HG02840 (cell line): ENCODE measurements around the gene MCHR1.
"Not testable (repeated sequence)": the region's sequence is repeated elsewhere in the genome, so short reads cannot be mapped to it uniquely, and the experiment has no call there.

Source experiments
- ATAC-seq: cut with Tn5 transposase; IDR thresholded peaks from one replicate; pipeline ENCODE4 v1.9.1; 2021; ENCODE audit warnings: mild to moderate bottlenecking, moderate library complexity, moderate number of reproducible peaks; ENCODE audit not compliant: unreplicated experiment, low FRiP score

MCHR1 gene

DNA sequence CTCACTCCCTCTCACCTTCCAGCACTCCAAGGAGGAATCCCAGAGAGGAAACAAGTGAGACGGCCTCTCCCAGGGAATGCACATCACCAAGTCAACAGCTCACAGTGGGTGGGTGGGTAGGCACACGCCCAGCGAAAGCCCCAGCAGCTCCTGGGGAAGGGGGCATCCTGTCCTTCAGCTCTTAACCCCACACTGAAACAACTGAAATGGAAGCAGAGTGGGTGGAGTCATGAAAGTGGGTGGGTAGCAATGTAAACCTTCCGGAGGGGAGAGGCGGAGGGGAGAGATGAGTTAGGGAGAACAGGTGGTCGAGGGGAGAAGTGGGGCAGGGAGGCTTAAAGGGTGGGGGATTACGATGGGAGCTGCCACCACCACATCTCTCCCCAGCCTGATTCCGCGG lies 5.4 kb downstream of the MCHR1 start:
- ATAC-seq, result no peak

- no peak for ATAC-seq
These were observed 6.1 kb downstream of the MCHR1 start for GRCh38 chr22:40685406-40685805.

- ATAC-seq, result no peak
These were observed 8.4 kb downstream of the MCHR1 start for GRCh38 chr22:40687706-40688105.

- ATAC-seq, result no peak
These were observed 11.1 kb downstream of the MCHR1 start for GRCh38 chr22:40690370-40690769.

- ATAC-seq, result no peak
These were observed 12.2 kb downstream of the MCHR1 start for GRCh38 chr22:40691532-40691931.

GRCh38 chr22:40694411-40694810 lies 15.1 kb downstream of the MCHR1 start:
- no peak for ATAC-seq

GRCh38 chr22:40701274-40701673 lies 22.0 kb downstream of the MCHR1 start:
- ATAC-seq, result no peak

GRCh38 chr22:40703174-40703573 lies 23.9 kb downstream of the MCHR1 start:
- no peak for ATAC-seq

GRCh38 chr22:40703736-40704135 lies 24.5 kb downstream of the MCHR1 start:
- ATAC-seq, result no peak

GRCh38 chr22:40705918-40706682 lies 26.8 kb downstream of the MCHR1 start:
- ATAC-seq, result no peak

- no peak for ATAC-seq
These were observed 27.9 kb downstream of the MCHR1 start for GRCh38 chr22:40707154-40707553.

GRCh38 chr22:40708177-40708576 lies 28.9 kb downstream of the MCHR1 start:
- ATAC-seq, result no peak

DNA sequence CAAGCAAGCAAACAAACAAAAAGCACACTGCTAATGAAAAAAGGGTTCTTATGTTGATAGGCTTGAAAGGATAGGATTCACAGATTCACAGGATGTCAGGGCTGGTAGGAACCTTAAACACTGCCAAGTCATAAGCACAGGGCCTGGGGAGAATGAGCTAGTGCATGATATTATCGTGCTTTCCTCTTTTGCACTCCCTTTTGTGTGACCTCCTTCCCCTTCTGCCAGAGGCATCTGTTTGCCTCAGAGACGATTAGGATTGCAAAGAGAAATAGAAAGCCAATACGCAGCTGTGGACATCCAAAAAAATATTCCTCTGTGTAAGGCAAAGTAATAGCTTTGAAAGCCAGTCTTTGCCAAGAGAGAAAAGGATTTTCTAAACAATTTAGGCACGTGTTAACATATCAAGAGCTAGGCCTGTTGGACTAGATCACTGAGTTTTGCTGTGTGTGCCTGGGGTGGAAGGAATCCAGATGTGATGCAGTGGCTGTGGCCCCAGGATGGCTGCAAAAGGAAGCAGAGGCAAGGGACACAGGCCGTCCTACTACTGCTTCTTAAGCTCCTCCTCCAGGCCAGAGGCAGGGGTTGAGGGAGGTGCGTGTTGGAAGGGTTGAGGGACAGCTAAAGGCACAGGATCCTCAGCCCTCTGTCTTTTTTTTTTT lies 30.6 kb downstream of the MCHR1 start:
- ATAC-seq, result no peak

DNA sequence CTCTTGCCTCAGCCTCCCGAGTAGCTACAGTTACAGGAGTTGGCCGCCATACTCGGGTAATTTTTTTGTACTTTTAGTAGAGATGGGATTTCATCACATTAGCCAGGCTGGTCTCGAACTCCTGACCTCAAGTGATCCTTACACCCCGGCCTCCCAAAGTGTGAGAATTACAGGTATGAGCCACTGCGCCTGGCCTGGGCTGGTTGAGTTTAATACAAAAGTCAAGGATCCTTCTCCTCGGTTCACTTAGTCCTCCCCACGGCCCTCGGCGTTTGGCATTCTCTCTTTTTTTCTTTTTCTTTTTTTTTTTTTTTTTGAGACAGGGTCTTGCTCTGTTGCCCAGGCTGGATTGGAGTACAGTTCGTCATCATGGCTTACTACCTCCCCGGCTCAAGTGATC lies 33.0 kb downstream of the MCHR1 start:
- ATAC-seq, result no peak

DNA sequence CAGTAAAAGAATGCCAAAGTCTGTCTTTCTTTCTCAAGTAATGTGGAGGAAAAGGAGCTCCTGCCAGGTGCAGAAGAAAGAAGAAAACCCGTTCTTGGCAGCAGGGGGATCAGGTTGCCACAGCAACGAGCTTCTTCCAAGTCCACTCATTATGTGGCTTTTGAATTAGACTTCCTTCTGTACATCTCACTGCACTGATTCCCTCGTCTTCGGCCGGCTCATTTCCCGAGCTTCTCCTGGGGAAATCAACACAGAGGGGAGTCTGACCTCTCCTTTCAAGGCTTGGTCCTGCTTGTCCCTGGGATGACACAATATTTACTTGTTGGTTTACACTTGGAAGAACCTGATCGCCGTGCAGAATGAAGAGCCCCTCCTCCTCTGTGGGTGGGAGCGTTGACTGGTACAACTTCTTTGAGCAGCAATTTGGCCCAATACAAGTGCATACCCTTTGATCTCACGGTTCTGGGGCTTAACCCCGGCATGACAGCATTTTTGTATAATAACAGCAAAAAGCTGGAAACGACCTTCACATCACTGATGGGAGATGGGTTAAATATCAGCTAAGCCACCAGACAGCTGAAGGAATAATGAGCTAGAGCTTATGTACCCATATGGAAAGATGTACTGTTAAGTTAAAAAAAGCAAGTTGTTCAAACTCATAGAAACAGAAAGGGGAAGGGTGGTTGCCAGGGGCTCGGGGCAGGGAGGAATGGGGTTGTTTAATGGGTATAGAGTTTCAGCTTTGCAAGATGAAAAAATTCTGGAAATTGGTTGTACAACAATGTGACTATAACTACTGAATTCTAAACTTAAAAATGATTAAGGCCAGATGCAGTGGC lies 35.4 kb downstream of the MCHR1 start:
- no peak for ATAC-seq

DNA sequence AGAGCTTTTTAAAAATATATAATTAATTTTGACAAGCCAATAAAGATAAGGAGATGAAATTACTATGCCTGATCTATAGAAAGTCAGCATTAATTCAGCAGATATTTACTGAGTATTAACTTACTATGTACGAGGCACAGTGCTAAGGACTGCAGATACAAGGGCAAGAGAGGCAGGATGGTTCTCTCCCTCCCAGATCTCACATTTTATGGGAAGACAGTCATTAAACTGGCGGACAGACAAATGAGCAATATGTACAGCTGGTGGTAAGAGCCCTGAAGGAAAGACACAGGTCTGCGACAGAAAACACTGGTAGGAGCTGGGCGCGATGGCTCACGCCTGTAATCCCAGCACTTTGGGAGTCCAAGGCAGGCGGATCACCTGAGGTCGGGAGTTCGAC lies 36.8 kb downstream of the MCHR1 start:
- ATAC-seq, result no peak

DNA sequence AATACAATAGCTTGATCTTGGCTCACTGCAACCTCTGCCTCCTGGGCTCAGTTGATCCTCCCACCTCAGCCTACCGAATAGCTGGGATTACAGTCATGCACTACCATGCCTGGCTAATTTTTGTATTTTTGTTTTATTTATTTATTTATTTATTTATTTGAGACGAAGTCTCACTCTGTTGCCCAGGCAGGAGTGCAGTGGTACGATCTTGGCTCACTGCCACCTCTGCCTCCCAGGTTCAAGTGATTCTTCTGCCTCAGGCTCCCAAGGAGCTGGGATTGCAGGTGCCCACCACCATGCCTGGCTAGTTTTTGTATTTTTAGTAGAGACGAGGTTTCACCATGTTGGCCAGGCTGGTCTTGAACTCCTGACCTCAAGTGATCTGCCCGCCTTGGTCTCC lies 38.4 kb downstream of the MCHR1 start:
- ATAC-seq, result not testable (repeated sequence)

DNA sequence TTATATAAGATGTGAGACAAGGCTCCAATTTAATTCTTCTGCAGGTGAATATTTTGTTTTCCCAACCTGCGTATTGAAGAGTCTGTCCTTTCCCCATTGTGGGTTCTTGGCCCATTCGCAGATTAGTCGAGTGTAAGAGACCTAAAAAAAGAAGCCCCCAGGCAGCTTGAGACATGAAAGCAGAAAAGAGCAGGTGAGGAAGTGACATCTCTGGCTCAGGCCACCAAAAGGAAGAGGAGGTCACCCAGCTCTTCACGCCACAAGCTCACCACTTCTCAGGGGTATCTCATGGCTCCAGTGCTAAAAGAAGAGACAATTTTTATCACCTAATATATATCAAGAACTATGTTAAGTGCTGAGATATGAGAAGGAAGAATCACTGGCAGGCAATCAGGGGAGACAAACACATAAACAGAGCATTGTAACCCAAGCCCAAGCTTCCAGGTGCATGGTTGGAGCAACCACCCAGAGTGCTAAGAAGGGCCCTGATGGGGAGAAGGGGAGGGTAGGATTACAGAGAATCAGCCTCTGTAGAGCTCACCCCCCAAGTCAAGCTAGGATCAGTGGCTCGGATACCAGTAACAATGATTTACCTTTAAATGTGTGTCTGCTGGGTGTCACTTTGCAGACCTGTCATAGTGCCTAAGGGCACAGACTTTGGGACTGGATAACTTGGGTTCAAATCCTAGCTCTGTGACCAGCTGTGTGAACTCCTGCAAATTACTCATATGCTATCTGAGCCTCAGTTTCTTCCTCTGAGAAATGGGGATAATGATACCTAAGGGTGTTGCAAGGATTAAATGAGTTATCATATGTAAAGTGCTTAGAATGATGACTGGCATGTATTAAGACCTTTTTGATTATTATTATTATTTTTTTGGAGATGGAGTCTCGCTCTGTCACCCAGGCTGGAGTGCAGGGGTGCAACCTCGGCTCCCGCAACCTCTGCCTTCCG lies 39.2 kb downstream of the MCHR1 start:
- no peak for ATAC-seq

DNA sequence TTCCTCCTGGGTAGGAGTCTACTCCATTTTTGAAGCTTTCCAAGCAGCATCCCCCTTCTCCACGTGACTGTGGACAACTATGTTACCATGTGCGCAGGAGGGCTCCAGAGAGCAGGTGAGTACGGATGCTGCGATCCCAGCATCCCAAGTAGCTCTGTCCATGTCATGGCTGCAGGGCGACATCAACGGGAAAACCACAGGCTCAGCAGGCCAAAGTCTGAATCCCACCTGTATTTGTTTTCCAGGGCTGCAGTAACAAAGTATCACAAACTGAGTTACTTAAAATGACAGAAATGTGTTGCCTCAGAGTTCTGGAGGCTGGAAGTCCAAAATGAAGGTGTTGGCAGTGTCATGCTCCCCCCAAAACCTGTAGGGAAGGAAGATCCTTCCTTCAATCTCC lies 40.3 kb downstream of the MCHR1 start:
- no peak for ATAC-seq

DNA sequence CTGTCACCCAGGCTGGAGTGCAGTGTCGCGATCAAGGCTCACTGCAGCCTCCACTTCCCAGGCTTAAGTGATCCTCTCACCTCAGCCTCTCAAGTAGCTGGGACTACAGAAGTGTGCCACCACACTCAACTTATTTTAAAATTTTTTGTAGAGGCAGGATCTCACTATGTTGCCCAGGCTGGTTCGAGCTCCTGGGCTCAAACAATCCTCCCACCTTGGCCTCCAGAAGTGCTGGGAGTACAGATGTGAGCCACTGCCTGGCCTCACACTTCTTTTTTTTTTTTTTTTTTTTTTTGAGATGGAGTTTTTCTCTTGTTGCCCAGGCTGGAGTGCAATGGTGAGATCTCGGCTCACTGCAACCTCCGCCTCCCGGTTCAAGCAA lies 40.9 kb downstream of the MCHR1 start:
- ATAC-seq, result not testable (repeated sequence)
